H1 (cell line): ENCODE data around the gene TEX44. TPM values are rescaled to one million over a fixed set of nuclear protein-coding genes. Genes with fewer than 3 reads are reported as not detected.

ENCODE experiments used
- CBX5 ChIP-seq: fragments of 300-800, 300-1000 bp; sonication (generic); IDR thresholded peaks from 2 replicates; pipeline ENCODE4 v1.7.1; 2016; ENCODE audit warnings: antibody characterized with exemption, low read length, low read depth
- CHD2 ChIP-seq: IDR thresholded peaks from 2 replicates; pipeline ENCODE4 v1.6.1; 2012; ENCODE audit warnings: low read length, improper control_type of control experiment
- KDM1A ChIP-seq: fragments of 200-600, 300-600 bp; sonication (generic); IDR thresholded peaks from 2 replicates; pipeline ENCODE4 v1.7.1; 2016; ENCODE audit warnings: mild to moderate bottlenecking, low read length, borderline replicate concordance
- RBBP5 ChIP-seq: IDR thresholded peaks from 2 replicates; pipeline ENCODE4 v1.7.1; 2012; ENCODE audit warnings: low read depth, mild to moderate bottlenecking, inconsistent platforms, low read length, moderate library complexity, borderline replicate concordance
- polyA plus RNA-seq, 7 experiments: library from polyadenylated mRNA; depleted of rRNA in 3 of 7; stranded (reverse) in 5 of 7; unstranded in 2 of 7; fragments of >200 nt in 5 of 7; fragments of 200-250 nt in 2 of 7; gene quantifications; 1 replicate in 5 of 7; 2 replicates in 1 of 7; 4 replicates in 1 of 7; pipeline versions ENCODE4 v1.2.1 to v1.2.3, GENCODE V29; 2011 to 2013; ENCODE audit warnings: missing spikeins in 2 of 7, mixed read lengths in 2 of 7
- total RNA-seq: library from RNA; stranded (reverse); fragmentation: NEBNext Ultra II Directional; extraction: Animal tissue kit (Norgen Biotek cat#: 25700); gene quantifications from 2 replicates; pipeline ENCODE4 v1.2.1, GENCODE V29; 2021

The TEX44 gene
- total and polyA plus RNA-seq, 2 of the 8 experiments (the other 6 are each of a cell fraction or from before 2014, with no cell fraction given), result not detected

DNA sequence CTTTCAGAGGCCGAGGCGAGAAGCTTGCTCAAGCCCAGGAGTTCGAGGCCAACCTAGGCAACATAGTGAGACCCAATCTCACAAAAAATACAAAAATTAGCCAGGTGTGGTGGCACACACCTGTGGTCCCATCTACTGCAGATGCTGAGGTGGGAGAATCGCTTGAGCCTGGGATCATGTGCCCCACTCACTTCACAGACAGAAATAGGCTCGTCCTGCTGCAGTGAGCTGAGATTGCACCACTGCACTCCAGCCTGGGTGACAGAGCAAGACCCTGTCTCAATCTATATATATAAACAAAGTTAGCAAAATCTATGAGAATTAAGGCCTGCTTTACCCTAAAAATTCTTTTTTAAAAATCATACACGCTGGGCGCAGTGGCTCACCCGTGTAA lies 50.8 kb downstream of the TEX44 start (continued):
- TF ChIP-seq KDM1A (no peak), CBX5 (no peak), CHD2 (no peak), RBBP5 (no peak)

Other genes with a start within 250 kb of the TEX44 start
- gene B3GNT7, start 197.2 kb upstream of the TEX44 start, total RNA-seq, result 72.5 and 73.1 TPM in 2 replicates
- 26.4 and 27.7 TPM in 2 replicates for gene B3GNT7, start 197.2 kb upstream of the TEX44 start, polyA plus RNA-seq (2011; rRNA removed)
- 1,442 and 1,478 TPM in 2 replicates for gene NCL, start 128.4 kb upstream of the TEX44 start, total RNA-seq
- 61.2 and 61.5 TPM in 2 replicates for gene NCL, start 128.4 kb upstream of the TEX44 start, polyA plus RNA-seq (2011; rRNA removed)
- 0.46 and 0.56 TPM in 2 replicates for gene NMUR1, start 62.4 kb upstream of the TEX44 start, total RNA-seq
- gene NMUR1, start 62.4 kb upstream of the TEX44 start, polyA plus RNA-seq (2011; rRNA removed), result 1.5 and 2.0 TPM in 2 replicates
- gene PTMA, start 115.7 kb downstream of the TEX44 start, total RNA-seq, result 2,680 and 2,823 TPM in 2 replicates
- gene PTMA, start 115.7 kb downstream of the TEX44 start, polyA plus RNA-seq (2011; rRNA removed), result 643 and 683 TPM in 2 replicates
- gene PDE6D, start 188.4 kb downstream of the TEX44 start, total RNA-seq, result 33.7 and 37.8 TPM in 2 replicates
- gene PDE6D, start 188.4 kb downstream of the TEX44 start, polyA plus RNA-seq (2011; rRNA removed), result 44.0 and 63.9 TPM in 2 replicates
- gene COPS7B, start 193.6 kb downstream of the TEX44 start, total RNA-seq, result 62.2 and 67.2 TPM in 2 replicates
- gene COPS7B, start 193.6 kb downstream of the TEX44 start, polyA plus RNA-seq (2011; rRNA removed), result 72.1 and 98.6 TPM in 2 replicates